Erythroblast (primary cell): Measurements from ENCODE around the gene PHF11.

Experiments used
- GATA1 ChIP-seq: IDR thresholded peaks from 2 replicates; pipeline ENCODE4 v1.6.1; 2011; ENCODE audit warnings: low read depth, mild to moderate bottlenecking, control low read depth, low read length, moderate library complexity
- POLR2A ChIP-seq: IDR thresholded peaks from 2 replicates; pipeline ENCODE4 v1.6.1; 2011; ENCODE audit warnings: mild to moderate bottlenecking, low read length

- no peak for TF ChIP-seq POLR2A
- no peak for TF ChIP-seq GATA1
Measured at GRCh38 chr13:49540552-49540951, 44.8 kb downstream of the PHF11 start.
